Fibroblast of lung (primary cell): ENCODE results near the gene CAST. TPM values are rescaled to one million over a fixed set of nuclear protein-coding genes. Genes with fewer than 3 reads are reported as not detected.
A peak's percentile ranks its signal among the peaks of the same experiment; 100 is the strongest.

Experiments used
- DNase-seq, 2 donors: peaks; one replicate each; pipeline versions ENCODE4 v3.0.0 to v3.0.0-alpha.2; 2010; ENCODE audit warnings: low read depth in 2 of 2
- H2AFZ ChIP-seq: 2 replicates; pipeline ENCODE4 v1.5.1; 2012; ENCODE audit warnings: low read length, control low read depth, inconsistent platforms
- H3K27ac ChIP-seq: 2 replicates; pipeline ENCODE4 v1.5.1; 2011; ENCODE audit warnings: low read length, control low read depth; ENCODE audit not compliant: insufficient read depth
- H3K27me3 ChIP-seq: 2 replicates; pipeline ENCODE4 v1.5.1; 2011; ENCODE audit warnings: mild to moderate bottlenecking, low read length; ENCODE audit not compliant: control insufficient read depth, insufficient read depth
- H3K36me3 ChIP-seq: 2 replicates; pipeline ENCODE4 v1.5.1; 2011; ENCODE audit warnings: low read length; ENCODE audit not compliant: control insufficient read depth, insufficient read depth
- H3K4me1 ChIP-seq: 2 replicates; pipeline ENCODE4 v1.5.1; 2011; ENCODE audit warnings: low read length; ENCODE audit not compliant: control insufficient read depth, insufficient read depth; ENCODE audit errors: extremely low read depth
- H3K4me2 ChIP-seq: 2 replicates; pipeline ENCODE4 v1.5.1; 2011; ENCODE audit warnings: low read length, control low read depth; ENCODE audit not compliant: insufficient read depth; ENCODE audit errors: extremely low read depth
- H3K4me3 ChIP-seq, 4 experiments: fragments of 200-600 bp in 1 of 4; sonication (generic) in 1 of 4; replicated peaks in 1 of 4; 2 replicates each; pipeline ENCODE4 v1.5.1; 2011 to 2016; ENCODE audit warnings: low read length in 4 of 4, low read depth in 3 of 4, mild to moderate bottlenecking in 3 of 4, control low read depth in 2 of 4, inconsistent platforms in 1 of 4, mixed read lengths in 1 of 4; ENCODE audit not compliant: insufficient read depth in 1 of 4; ENCODE audit errors: control extremely low read depth in 1 of 4
- H3K79me2 ChIP-seq: 2 replicates; pipeline ENCODE4 v1.5.1; 2012; ENCODE audit warnings: mild to moderate bottlenecking, low read length, inconsistent platforms; ENCODE audit not compliant: control insufficient read depth, insufficient read depth
- H3K9ac ChIP-seq: 2 replicates; pipeline ENCODE4 v1.5.1; 2011; ENCODE audit warnings: mild to moderate bottlenecking, low read length, control low read depth; ENCODE audit not compliant: insufficient read depth
- H3K9me3 ChIP-seq: 2 replicates; pipeline ENCODE4 v1.5.1; 2012; ENCODE audit warnings: low read depth, low read length; ENCODE audit not compliant: control insufficient read depth, insufficient read depth
- H4K20me1 ChIP-seq: 2 replicates; pipeline ENCODE4 v1.5.1; 2011; ENCODE audit warnings: low read length; ENCODE audit not compliant: control insufficient read depth, insufficient read depth; ENCODE audit errors: extremely low read depth
- EZH2 ChIP-seq: IDR thresholded peaks from 2 replicates; pipeline ENCODE4 v1.5.1; 2012; ENCODE audit warnings: low read length, control low read depth, mild to moderate bottlenecking; ENCODE audit errors: missing control alignments
- polyA plus RNA-seq, 2 donors: library from polyadenylated mRNA; depleted of rRNA in 1 of 2; stranded (reverse) in 1 of 2; unstranded in 1 of 2; fragments of >200 nt; gene quantifications; 2 replicates each; pipeline ENCODE4 v1.2.1, GENCODE V29; 2011 to 2012; ENCODE audit warnings: missing spikeins in 1 of 2
- total RNA-seq: library from RNA; depleted of rRNA; stranded (reverse); fragments of >200 nt; gene quantifications from 2 replicates; pipeline ENCODE4 v1.2.1, GENCODE V29; 2014
- TF ChIP-seq, protein P1 (sequence below), 2 donors: IDR thresholded peaks in 1 of 2; conservative IDR thresholded peaks in 1 of 2; 1 replicate in 1 of 2; 2 replicates in 1 of 2; pipeline ENCODE4 v1.5.1; 2011 to 2012; ENCODE audit warnings: low read length in 2 of 2, control low read depth in 1 of 2, inconsistent platforms in 1 of 2, low read depth in 1 of 2, mild to moderate bottlenecking in 1 of 2

CAST gene
- total and polyA plus RNA-seq, 2 donors (not counting 1 experiment from before 2014, with no cell fraction given) = 203 to 378 TPM

DNA sequence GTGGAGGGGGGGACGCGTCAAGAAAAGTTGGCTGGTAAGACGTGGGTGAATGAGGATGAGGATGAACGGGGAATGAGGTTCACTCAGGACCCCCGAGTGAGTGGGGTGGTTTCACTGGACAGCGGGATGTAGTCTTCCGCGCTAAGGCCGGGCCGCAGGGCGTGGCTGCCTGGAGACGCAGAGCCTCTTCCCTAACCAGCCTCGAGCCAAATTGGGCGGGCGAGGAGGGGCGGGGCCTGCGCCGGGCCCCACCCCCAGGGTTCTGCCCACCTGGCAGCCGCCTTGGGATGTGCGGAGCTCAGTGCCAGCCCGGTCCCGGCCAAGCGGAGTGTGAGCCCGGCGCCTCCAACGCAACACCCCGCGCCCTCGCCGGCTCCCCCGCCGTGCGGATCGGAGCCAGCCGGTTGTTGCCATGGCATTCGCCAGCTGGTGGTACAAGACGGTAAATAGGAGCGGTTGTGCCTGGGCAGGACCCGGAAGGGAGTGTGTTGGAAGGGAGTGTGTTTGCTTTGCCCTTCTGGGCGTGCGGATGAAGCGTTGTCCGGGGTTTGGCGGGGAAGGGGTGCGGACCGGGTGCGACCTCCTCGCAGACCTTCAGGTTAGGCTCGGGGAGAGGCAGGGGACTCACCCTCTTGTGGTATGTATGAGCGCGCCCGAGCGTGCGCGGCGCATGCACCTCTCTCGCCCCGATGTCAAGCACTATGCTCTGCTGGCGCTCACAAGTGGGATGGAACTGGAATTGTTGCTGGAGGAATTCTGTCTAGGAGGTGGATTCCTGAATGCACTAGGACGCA, 746 bp downstream of the CAST start:
- Histone ChIP-seq H3K4me1 (peaks cover 10% of the 10 kb centered on the region), H3K79me2 (peaks cover 51% of the 10 kb centered on the region), H3K9me3 (no peaks in the 10 kb centered on the region), H4K20me1 (no peaks in the 10 kb centered on the region), H3K27ac (peak overlapping the region; percentile 97), H3K36me3 (no peaks in the 10 kb centered on the region), H3K4me3 (peak overlapping the region; percentile 75 to 94 (median 81)), H3K4me2 (peak overlapping the region; percentile 95), H2AFZ (peak overlapping the region; percentile 56), H3K27me3 (no peaks in the 10 kb centered on the region), H3K9ac (peak overlapping the region; percentile 95)
- DNase-seq = peak; percentile 87 to 93
- no peak for TF ChIP-seq EZH2
- TF ChIP-seq, protein P1, sequence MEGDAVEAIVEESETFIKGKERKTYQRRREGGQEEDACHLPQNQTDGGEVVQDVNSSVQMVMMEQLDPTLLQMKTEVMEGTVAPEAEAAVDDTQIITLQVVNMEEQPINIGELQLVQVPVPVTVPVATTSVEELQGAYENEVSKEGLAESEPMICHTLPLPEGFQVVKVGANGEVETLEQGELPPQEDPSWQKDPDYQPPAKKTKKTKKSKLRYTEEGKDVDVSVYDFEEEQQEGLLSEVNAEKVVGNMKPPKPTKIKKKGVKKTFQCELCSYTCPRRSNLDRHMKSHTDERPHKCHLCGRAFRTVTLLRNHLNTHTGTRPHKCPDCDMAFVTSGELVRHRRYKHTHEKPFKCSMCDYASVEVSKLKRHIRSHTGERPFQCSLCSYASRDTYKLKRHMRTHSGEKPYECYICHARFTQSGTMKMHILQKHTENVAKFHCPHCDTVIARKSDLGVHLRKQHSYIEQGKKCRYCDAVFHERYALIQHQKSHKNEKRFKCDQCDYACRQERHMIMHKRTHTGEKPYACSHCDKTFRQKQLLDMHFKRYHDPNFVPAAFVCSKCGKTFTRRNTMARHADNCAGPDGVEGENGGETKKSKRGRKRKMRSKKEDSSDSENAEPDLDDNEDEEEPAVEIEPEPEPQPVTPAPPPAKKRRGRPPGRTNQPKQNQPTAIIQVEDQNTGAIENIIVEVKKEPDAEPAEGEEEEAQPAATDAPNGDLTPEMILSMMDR (conservative IDR thresholded peaks at IDR 0.05 in 1 of 2, IDR thresholded peaks at IDR 0.05 in 1 of 2; ENCODE audit: low read depth in 1 of 2, low read length in 2 of 2) = no peak

DNA sequence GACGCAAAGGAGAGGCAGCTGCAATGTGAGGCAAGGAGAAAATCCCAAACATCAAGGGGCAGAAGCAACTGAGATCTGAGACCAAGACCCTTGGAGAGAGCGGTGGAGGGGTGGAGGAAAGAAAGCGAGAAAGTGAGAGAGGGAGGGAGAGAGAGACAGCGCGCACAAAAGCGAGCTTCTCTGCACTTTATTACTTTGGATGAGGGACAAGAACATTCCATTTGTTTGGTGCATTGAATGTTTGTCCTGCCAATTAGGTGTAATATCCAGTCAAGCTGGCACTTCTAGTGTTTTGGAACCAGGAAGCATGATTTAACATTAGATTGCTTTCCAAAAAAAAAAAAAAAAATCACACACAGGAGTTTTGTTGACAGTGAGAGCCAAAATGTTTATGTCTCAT, 1.4 kb downstream of the CAST start:
- Histone ChIP-seq H3K9ac (peak overlapping the region; percentile 95), H3K4me2 (peak overlapping the region; percentile 95)
- DNase-seq = no peak

DNA sequence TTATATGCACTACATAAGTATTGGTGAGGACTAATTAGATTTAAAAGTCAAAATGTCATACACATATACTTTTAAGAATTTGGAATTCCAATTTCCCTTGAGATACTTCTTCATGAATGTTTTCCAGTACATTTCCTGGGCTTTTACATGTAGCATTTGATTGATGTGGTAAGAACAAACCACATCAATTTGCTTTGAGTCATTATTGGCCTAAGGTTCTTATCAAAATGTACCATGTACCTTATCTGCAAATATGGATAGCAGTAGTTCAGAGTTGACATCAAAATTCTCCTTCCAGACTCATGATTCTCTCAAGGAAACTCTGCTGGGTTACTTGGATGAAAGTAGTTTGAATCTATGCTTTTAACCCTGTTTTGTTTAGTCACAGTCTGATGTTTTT, 2.5 kb downstream of the CAST start:
- H3K9ac ChIP-seq = no peak overlapping the region
- no peaks in the 10 kb centered on the region for H3K9me3 ChIP-seq
- H3K4me2 ChIP-seq = peak overlapping the region; percentile 95
- H2AFZ ChIP-seq = no peak overlapping the region
- TF ChIP-seq EZH2 = no peak
- TF ChIP-seq, protein P1 (conservative IDR thresholded peaks at IDR 0.05 in 1 of 2, IDR thresholded peaks at IDR 0.05 in 1 of 2; ENCODE audit: low read depth in 1 of 2, low read length in 2 of 2) = no peak
- peaks cover 3% of the 10 kb centered on the region for H4K20me1 ChIP-seq
- no peaks in the 10 kb centered on the region for H3K27me3 ChIP-seq
- peak in 1 of 2 donors; percentile 36 for DNase-seq
- peaks cover 13% of the 10 kb centered on the region for H3K4me1 ChIP-seq
- H3K79me2 ChIP-seq = peaks cover 69% of the 10 kb centered on the region
- H3K36me3 ChIP-seq = no peaks in the 10 kb centered on the region
- no peak overlapping the region for H3K27ac ChIP-seq
- peak overlapping the region in 3 of 4 experiments; percentile 3 to 94 (median 78) for H3K4me3 ChIP-seq

More for the DNA sequence above, 1.4 kb downstream of the CAST start:
- TF ChIP-seq, protein P1 (conservative IDR thresholded peaks at IDR 0.05 in 1 of 2, IDR thresholded peaks at IDR 0.05 in 1 of 2; ENCODE audit: low read depth in 1 of 2, low read length in 2 of 2) = no peak
- no peak for TF ChIP-seq EZH2
- no peaks in the 10 kb centered on the region for H4K20me1 ChIP-seq
- H3K27me3 ChIP-seq = no peaks in the 10 kb centered on the region
- H3K4me3 ChIP-seq = peak overlapping the region; percentile 75 to 94 (median 81)
- no peaks in the 10 kb centered on the region for H3K36me3 ChIP-seq
- no peak overlapping the region for H2AFZ ChIP-seq
- H3K4me1 ChIP-seq = peaks cover 10% of the 10 kb centered on the region
- H3K9me3 ChIP-seq = no peaks in the 10 kb centered on the region
- H3K79me2 ChIP-seq = peaks cover 58% of the 10 kb centered on the region
- H3K27ac ChIP-seq = peak overlapping the region; percentile 97
